Activated CD4-positive, CD25-positive, alpha-beta regulatory T cell (primary cell): Measurements from ENCODE around the gene PPARG.
"Not testable (repeated sequence)": the region's sequence is repeated elsewhere in the genome, so short reads cannot be mapped to it uniquely, and the experiment has no call there.

ENCODE experiments used
- DNase-seq, 4 experiments: peaks; one replicate each; lab custom pipeline; 2025; lab: John Stamatoyannopoulos, UW

The PPARG gene

DNA sequence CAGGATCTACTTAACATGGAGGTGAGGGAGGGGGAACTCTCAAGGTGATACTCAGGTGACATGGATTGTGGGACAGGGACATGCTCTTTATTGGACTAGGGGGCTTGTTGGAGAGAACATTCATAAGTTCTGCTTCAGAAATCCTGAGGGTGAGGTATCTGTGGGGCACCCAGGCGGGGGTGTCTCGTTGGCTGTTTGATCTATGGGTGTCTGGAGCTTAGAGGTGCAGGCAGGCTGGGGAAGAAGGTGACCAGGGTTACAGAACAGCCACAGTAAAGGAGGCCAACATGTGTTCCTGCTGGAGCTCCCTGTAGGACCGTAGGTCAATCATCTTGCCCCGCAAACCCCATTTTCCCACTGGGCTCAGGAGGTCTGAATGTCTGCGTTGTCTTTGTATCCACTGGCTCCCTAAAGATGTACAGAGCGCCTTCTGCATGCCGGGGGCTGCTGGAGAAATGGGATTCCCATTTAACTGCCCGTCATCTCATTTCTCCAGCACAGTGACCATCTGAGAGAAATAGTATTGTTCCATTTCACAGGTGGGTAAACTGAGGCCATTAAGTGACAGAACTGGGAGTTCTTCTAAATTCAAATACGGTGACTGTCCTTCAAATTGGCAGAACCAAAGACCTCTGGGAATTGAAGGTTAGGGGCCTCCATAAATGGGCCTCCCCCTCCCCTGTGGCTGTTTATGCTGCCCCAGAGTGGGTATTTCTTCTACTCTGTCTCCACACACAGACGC is 155.1 kb downstream of the PPARG start:
- no peak for DNase-seq

DNA sequence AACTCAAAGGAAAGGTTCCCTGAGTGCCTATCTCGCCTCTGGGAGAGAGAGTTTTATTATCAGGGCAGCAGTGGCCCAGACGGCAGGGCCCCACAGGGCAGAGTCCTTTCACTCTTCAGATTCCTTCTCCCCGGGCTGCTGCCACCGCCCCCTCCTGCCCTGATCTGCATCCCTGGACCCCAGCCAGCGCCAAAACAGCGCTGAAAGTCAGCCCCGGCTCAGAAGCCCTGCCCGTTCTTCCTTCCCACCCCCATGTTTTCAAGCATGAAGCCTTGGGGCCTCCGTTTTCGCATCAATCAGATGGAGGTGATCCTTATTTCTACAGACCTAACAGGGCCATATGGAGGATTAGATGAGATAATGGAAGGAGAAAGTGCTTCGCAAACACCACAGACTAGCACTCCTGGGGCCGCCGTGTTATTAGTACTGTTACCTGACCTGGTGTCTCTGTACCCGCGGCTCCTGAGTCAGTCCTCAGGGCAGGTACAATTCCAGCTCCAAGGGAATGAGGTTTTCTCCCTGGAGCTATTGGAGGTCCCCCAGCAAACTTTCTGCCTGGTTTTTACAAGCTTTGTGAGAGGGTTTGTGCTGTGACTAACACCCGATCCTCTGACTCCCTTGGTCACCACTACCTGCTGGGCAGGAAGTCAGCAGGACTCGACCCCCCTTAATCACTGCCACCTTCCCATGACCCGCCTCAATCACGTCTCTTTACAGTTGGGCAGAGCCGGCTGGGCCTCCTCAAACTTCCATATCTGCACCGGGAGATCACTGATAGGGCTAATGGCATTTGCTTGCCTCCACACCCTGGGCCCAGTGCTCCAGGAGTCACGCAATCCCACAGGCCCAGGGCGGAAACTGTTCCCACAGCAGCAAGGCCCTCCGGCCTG is 156.0 kb downstream of the PPARG start:
- no peak for DNase-seq

- no peak for DNase-seq
Observed at GRCh38 chr3:12445523-12446240, 156.8 kb downstream of the PPARG start.

- no peak for DNase-seq
Observed at GRCh38 chr3:12446298-12446697, 157.4 kb downstream of the PPARG start.

GRCh38 chr3:12447075-12447474 is 158.2 kb downstream of the PPARG start:
- no peak for DNase-seq

DNA sequence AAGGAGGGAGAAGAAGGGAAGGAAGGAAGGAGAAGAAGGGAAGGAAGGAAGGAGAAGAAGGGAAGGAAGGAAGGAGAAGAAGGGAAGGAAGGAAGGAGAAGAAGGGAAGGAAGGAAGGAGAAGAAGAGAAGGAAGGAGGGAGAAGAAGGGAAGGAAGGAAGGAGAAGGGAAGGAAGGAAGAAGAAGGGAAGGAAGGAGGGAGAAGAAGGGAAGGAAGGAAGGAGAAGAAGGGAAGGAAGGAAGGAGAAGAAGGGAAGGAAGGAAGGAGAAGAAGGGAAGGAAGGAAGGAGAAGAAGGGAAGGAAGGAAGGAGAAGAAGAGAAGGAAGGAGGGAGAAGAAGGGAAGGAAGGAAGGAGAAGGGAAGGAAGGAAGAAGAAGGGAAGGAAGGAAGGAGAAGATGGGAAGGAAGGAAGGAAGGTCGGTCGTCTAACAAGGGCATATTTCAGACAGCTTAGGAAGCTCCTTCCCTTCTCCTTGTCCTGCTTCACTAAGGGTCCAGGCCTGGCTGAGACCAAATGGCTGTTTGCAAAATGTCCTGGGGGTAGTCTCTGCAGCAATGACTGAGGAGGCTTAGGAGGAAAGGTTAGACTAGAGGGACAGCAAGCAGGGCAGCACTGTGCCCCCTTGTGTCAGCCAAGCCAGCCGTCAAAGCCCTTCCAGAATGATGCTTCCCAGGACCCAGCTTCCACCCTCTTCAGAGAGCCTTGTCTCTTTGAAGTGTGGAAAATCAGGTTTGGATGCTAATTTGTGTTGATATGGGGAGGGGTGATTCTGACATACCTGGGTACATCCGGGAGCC is 159.7 kb downstream of the PPARG start:
- not testable (repeated sequence) for DNase-seq

DNA sequence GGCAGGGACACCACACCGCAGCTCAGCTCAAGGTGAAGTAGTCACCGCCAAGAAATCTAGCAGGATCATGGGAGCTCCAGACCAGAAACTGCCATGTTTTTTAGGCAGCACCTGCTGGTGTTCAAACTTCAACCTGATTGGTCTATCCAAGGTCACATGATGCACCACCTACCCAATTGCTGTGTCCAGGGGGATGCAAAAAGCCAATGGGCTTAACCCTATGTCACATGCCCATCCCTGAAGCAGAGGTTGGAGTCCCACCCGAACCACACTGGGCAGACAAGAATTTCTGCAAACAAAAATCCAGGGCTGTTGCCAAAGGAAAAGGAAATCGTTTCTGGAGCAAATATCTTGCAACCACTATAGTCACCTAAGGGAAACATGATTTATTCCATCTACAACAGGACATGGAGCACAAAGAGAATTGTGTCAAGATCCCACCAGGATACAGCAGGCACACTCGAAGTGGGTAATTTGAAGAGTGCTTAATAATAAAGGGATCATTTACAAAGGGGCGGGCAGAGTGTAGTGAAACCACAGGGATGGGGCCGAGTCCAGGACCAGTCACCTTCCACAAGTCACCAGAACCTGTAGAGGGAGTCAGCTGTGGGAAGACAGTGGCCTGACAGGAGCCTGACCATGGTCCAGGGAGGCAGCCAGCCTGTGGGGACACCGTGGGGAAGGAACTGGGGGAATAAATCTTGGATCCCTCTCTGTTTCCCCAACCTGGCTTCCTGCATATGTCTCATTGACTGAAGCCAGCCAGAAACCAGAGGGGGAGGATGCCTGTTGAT is 161.2 kb downstream of the PPARG start:
- DNase-seq = no peak

GRCh38 chr3:12451481-12451880 is 162.6 kb downstream of the PPARG start:
- DNase-seq = no peak

DNA sequence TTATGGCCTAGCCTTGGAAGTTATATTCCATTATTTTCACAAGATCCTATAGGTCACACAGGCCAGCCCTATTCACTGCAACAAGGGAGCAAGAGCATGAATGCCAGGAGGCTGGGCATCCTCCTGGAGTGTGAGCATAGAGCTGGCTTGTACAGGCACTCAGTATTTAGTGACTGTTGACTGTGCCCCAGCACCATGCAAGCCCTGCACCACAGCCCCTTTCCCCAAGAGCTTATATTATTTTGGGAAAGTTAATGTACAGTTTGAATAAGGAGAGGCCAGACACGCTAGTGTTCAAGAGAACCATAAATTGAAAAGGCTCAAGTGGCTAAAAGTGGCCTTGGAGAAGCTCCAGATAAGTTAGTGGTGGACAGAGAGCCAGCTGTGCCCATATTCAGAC is 163.1 kb downstream of the PPARG start:
- no peak for DNase-seq

- DNase-seq = no peak
Observed at GRCh38 chr3:12452361-12453330, 163.8 kb downstream of the PPARG start.

- DNase-seq = no peak
Observed at GRCh38 chr3:12454076-12454815, 165.4 kb downstream of the PPARG start.

DNA sequence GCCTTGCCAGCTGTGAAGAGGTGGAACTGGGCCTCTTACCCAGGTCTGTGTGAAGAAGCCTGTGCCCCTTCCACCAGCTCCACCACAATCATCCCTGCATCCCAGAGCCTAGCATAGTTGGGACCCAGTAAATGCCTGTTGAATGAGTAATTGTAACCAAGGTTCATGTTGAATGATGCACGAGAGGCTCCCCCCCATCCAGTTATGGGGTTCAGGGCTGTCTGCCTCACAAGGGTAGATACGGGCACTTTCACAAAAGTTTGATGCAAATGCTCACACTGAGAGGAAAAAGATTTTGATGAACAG is 165.9 kb downstream of the PPARG start:
- DNase-seq = no peak

GRCh38 chr3:12455740-12456139 is 166.9 kb downstream of the PPARG start:
- no peak for DNase-seq

GRCh38 chr3:12456441-12456840 is 167.6 kb downstream of the PPARG start:
- no peak for DNase-seq

DNA sequence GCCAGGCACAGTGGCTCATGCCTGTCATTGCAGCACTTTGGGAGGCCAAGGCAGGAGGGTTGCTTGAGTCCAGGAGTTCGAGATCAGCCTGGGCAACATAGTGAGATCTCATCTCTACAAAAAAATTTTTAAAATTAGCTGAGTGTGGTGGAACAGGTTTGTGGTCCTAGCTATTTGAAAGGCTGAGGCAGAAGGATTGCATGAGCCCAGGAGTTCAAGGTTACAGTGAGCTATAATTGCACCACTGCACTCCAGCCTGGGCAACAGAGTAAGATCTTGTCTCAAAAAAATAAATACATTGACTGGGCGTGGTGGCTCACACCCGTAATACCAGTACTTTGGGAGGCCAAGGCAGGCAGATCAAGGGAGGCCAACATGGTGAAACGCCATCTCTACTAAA is 168.5 kb downstream of the PPARG start:
- DNase-seq = not testable (repeated sequence)

GRCh38 chr3:12458901-12459300 is 170.0 kb downstream of the PPARG start:
- no peak for DNase-seq

DNA sequence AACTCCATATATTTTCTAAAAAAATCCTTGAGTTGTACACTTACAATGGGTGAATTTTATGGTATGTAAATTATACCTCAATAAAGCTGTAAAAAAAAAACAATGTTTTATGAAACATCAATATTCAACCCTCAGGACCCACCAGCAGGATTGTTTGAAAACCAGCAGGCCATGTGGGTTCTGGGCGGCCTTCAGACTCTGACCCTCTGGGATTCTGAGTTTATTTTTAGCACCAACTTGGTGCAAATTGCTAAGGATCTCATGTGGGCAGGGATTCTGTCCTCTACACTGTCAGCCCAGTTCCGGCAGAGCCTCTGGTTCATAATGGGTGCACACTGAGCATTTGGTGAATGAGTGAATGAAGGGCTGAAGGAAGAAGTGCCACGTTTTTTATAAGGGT is 171.3 kb downstream of the PPARG start:
- DNase-seq = no peak

DNA sequence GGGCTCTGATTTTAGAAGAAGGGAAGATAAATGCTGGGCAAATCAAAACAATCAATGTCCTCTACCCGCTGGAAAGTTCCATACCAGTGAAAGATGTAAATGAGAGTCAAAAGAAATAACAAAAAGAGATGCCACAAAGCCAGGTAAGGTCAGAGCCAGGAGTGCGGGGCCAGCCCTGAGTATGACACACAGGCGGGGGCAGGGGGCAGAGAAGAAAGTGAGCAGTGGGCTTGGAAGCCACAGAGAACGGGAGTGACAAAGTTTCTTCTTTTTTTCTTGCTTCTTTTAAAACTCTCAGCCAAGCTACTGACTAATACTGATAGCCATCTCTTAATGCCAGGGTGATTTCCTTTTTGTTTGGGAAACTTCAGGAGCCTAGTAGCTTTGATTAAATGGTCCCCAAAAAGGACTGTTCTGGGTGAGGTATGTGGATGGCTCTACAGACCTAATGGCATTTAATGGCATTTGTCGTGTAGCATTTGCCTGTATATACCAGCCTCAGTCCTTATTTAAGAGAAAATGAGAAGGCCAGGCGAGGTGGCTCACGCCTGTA is 172.3 kb downstream of the PPARG start:
- DNase-seq = no peak
